K562 (cell line): ENCODE results near the gene SYNPR.

Experiments
- CSDE1 ChIP-seq, 2 experiments: fragments of 450-650 bp; IDR thresholded peaks; 2 replicates each; pipeline ENCODE4 v1.6.1; 2016; ENCODE audit warnings: mild to moderate bottlenecking in 1 of 2
- HINFP ChIP-seq: fragments of 450-650 bp; conservative IDR thresholded peaks from 2 replicates; pipeline ENCODE4 v1.6.1; 2016; ENCODE audit warnings: missing genetic modification characterization, low read depth, mild to moderate bottlenecking, control low read depth, missing compliant biosample characterization
- HNRNPH1 ChIP-seq: fragments of 200-400 bp; formaldehyde crosslinking; optimal IDR thresholded peaks from 2 replicates; pipeline ENCODE3; 2017; ENCODE audit warnings: low read depth, mild to moderate bottlenecking, low read length, moderate library complexity
- KLF10 ChIP-seq: fragments of 250-450 bp; sonication (Bioruptor Pico); IDR thresholded peaks from 2 replicates; pipeline ENCODE4 v1.6.1; 2021; ENCODE audit warnings: matching md5 sums
- MYC ChIP-seq, 2 experiments: fragments of 250-450 bp in 1 of 2; sonication (Bioruptor Pico) in 1 of 2; IDR thresholded peaks; 2 replicates each; pipeline versions ENCODE4 v1.5.1 to v1.6.1; 2012 to 2021; ENCODE audit warnings: low read depth in 2 of 2, borderline replicate concordance in 1 of 2, improper control_type of control experiment in 1 of 2, low read length in 1 of 2, mild to moderate bottlenecking in 1 of 2, moderate library complexity in 1 of 2
- POLR2B ChIP-seq: fragments of 450-650 bp; IDR thresholded peaks from 2 replicates; pipeline ENCODE4 v1.6.1; 2018; ENCODE audit warnings: low read depth; ENCODE audit not compliant: partially characterized antibody
- RFX5 ChIP-seq: IDR thresholded peaks from 2 replicates; pipeline ENCODE4 v1.6.1; 2011; ENCODE audit warnings: low read depth, mild to moderate bottlenecking, improper control_type of control experiment, low read length
- TAF1 ChIP-seq: IDR thresholded peaks from 2 replicates; pipeline ENCODE4 v1.6.1; 2011; ENCODE audit warnings: mild to moderate bottlenecking, low read length, moderate library complexity; ENCODE audit not compliant: insufficient read depth, control insufficient read depth, severe bottlenecking; ENCODE audit errors: extremely low read depth
- XRCC5 ChIP-seq: fragments of 200-400 bp; formaldehyde crosslinking; IDR thresholded peaks from 2 replicates; pipeline ENCODE4 v1.6.1; 2017; ENCODE audit warnings: low read depth, mild to moderate bottlenecking, low read length
- TF ChIP-seq, protein P1 (sequence below): fragments of 450-650 bp; IDR thresholded peaks from 2 replicates; pipeline ENCODE4 v1.6.1; 2016; ENCODE audit warnings: borderline replicate concordance
- TF ChIP-seq, protein P2 (sequence below), 3 experiments: IDR thresholded peaks in 2 of 3; conservative IDR thresholded peaks in 1 of 3; 2 replicates each; pipeline ENCODE4 v1.5.1; 2011 to 2012; ENCODE audit warnings: low read length in 3 of 3, mild to moderate bottlenecking in 3 of 3, control low read depth in 2 of 3, improper control_type of control experiment in 1 of 3, inconsistent platforms in 1 of 3, low read depth in 1 of 3, mixed read lengths in 1 of 3, moderate library complexity in 1 of 3; ENCODE audit not compliant: insufficient read depth in 2 of 3

DNA sequence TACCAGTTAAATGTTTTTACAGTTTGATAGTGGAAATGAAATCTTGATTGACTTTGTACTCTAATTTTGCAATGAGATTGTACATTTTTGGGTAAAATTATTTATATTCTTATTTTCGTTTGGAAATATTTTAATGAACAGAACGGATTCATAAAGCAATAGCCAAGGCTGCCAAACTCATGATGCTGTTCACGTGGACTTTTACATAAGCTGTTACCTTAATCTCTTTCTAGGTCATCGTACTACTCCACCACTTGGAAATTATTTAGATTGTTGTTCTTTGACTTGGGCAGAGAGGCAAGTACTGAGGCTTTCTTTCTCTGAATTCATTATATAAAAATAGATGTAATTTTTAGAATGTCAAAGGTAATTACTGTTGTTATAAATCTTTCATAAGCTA lies 16.2 kb downstream of the SYNPR start:
- TF ChIP-seq POLR2B, result no peak
- no peak for TF ChIP-seq XRCC5
- no peak for TF ChIP-seq TAF1
- TF ChIP-seq HNRNPH1, result no peak
- no peak for TF ChIP-seq MYC (IDR thresholded peaks at IDR 0.05; ENCODE audit: low read depth, low read length)
- no peak for TF ChIP-seq MYC (CRISPR knock-in tag; IDR thresholded peaks at IDR 0.05; ENCODE audit: borderline replicate concordance, low read depth)
- TF ChIP-seq, protein P1, sequence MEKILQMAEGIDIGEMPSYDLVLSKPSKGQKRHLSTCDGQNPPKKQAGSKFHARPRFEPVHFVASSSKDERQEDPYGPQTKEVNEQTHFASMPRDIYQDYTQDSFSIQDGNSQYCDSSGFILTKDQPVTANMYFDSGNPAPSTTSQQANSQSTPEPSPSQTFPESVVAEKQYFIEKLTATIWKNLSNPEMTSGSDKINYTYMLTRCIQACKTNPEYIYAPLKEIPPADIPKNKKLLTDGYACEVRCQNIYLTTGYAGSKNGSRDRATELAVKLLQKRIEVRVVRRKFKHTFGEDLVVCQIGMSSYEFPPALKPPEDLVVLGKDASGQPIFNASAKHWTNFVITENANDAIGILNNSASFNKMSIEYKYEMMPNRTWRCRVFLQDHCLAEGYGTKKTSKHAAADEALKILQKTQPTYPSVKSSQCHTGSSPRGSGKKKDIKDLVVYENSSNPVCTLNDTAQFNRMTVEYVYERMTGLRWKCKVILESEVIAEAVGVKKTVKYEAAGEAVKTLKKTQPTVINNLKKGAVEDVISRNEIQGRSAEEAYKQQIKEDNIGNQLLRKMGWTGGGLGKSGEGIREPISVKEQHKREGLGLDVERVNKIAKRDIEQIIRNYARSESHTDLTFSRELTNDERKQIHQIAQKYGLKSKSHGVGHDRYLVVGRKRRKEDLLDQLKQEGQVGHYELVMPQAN, result no peak
- no peak for TF ChIP-seq KLF10
- no peak for TF ChIP-seq RFX5
- TF ChIP-seq HINFP (tag), result no peak
- no peak for TF ChIP-seq CSDE1 (IDR thresholded peaks at IDR 0.05)
- TF ChIP-seq, protein P2, sequence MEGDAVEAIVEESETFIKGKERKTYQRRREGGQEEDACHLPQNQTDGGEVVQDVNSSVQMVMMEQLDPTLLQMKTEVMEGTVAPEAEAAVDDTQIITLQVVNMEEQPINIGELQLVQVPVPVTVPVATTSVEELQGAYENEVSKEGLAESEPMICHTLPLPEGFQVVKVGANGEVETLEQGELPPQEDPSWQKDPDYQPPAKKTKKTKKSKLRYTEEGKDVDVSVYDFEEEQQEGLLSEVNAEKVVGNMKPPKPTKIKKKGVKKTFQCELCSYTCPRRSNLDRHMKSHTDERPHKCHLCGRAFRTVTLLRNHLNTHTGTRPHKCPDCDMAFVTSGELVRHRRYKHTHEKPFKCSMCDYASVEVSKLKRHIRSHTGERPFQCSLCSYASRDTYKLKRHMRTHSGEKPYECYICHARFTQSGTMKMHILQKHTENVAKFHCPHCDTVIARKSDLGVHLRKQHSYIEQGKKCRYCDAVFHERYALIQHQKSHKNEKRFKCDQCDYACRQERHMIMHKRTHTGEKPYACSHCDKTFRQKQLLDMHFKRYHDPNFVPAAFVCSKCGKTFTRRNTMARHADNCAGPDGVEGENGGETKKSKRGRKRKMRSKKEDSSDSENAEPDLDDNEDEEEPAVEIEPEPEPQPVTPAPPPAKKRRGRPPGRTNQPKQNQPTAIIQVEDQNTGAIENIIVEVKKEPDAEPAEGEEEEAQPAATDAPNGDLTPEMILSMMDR (IDR thresholded peaks at IDR 0.05 in 2 of 3, conservative IDR thresholded peaks at IDR 0.05 in 1 of 3; ENCODE audit: insufficient read depth in 2 of 3, low read depth in 1 of 3, low read length in 3 of 3), result no peak
